CD4-positive, alpha-beta T cell (primary cell): Measurements from ENCODE around the gene RGS18. TPM values are rescaled to one million over a fixed set of nuclear protein-coding genes. Genes with fewer than 3 reads are reported as not detected.

Experiments
- ATAC-seq: fragments of 200-7000 bp; cut with Tn5 transposase; one replicate; pipeline ENCODE4 v1.10.0; 2022; ENCODE audit warnings: mild to moderate bottlenecking; ENCODE audit not compliant: poor library complexity
- CTCF ChIA-PET: fragments of 350-600 bp; sonication (Branson Sonifier 250); formaldehyde crosslinking; loops from one replicate; lab custom pipeline; 2021; ENCODE audit warnings: antibody characterized with exemption, inconsistent platforms; lab: Charles Lee
- POLR2A ChIA-PET: fragments of 350-600 bp; sonication (Branson Sonifier 250); formaldehyde crosslinking; loops from one replicate; lab custom pipeline; 2021; ENCODE audit warnings: antibody characterized with exemption, inconsistent platforms; lab: Charles Lee
- DNase-seq, 14 experiments: peaks; one replicate each; pipeline ENCODE4 v3.0.0-alpha.2; 2013 to 2020; ENCODE audit warnings: mixed read lengths in 2 of 14
- H3K27ac ChIP-seq, 2 donors: one replicate each; pipeline versions ENCODE4 v1.5.1 to v1.7.0; 2013; ENCODE audit warnings: low read length in 2 of 2, low read depth in 1 of 2, mild to moderate bottlenecking in 1 of 2
- H3K27me3 ChIP-seq, 2 experiments: 1 replicate in 1 of 2; 2 replicates in 1 of 2; pipeline versions ENCODE4 v1.6.1 to v1.7.0; 2013; ENCODE audit warnings: low read length in 2 of 2, control low read depth in 1 of 2, mild to moderate bottlenecking in 1 of 2, moderate library complexity in 1 of 2; ENCODE audit not compliant: insufficient read depth in 2 of 2, control insufficient read depth in 1 of 2
- H3K36me3 ChIP-seq: one replicate; pipeline ENCODE4 v1.6.1; 2013; ENCODE audit warnings: low read length, control low read depth; ENCODE audit not compliant: insufficient read depth
- H3K4me1 ChIP-seq: one replicate; pipeline ENCODE4 v1.6.1; 2013; ENCODE audit warnings: low read length, control low read depth; ENCODE audit not compliant: insufficient read depth
- H3K4me3 ChIP-seq: one replicate; pipeline ENCODE4 v1.5.1; 2013; ENCODE audit warnings: mild to moderate bottlenecking, low read length, moderate library complexity
- H3K9me3 ChIP-seq, 2 experiments: 1 replicate in 1 of 2; 2 replicates in 1 of 2; pipeline versions ENCODE4 v1.6.1 to v1.7.0; 2013; ENCODE audit warnings: low read length in 2 of 2, mild to moderate bottlenecking in 2 of 2, control low read depth in 1 of 2, moderate library complexity in 1 of 2; ENCODE audit not compliant: control insufficient read depth in 1 of 2, insufficient read depth in 1 of 2
- H3K27ac Mint-ChIP-seq: one replicate; pipeline ENCODE4 v1.8.0; 2020; ENCODE audit warnings: mixed read lengths
- H3K27me3 Mint-ChIP-seq: one replicate; pipeline ENCODE4 v1.8.0; 2021; ENCODE audit warnings: mixed read lengths
- H3K36me3 Mint-ChIP-seq: one replicate; pipeline ENCODE4 v1.8.0; 2021; ENCODE audit warnings: low read depth, mixed read lengths
- H3K4me1 Mint-ChIP-seq: one replicate; pipeline ENCODE4 v1.8.0; 2021; ENCODE audit warnings: low read depth, mixed read lengths
- H3K4me3 Mint-ChIP-seq: one replicate; pipeline ENCODE4 v1.8.0; 2020; ENCODE audit warnings: mild to moderate bottlenecking, mixed read lengths
- H3K9me3 Mint-ChIP-seq: one replicate; pipeline ENCODE4 v1.8.0; 2020; ENCODE audit warnings: mixed read lengths
- intact Hi-C, 2 experiments: fragments of 100-400 bp; cut with DNase I in 1 of 2; cut with micrococcal nuclease in 1 of 2; formaldehyde crosslinking; loops; one replicate each; pipeline versions ENCODE4 v1.15.1 to v1.9.0; 2023 to 2025; cut with DNase I, micrococcal nuclease
- polyA plus RNA-seq, 2 donors: library from polyadenylated mRNA; unstranded; fragments of 120-200 nt; gene quantifications; one replicate each; pipeline ENCODE4 v1.2.1, GENCODE V29; 2013
- total RNA-seq, 174 experiments: library from RNA in 2 of 174; stranded (reverse) in 2 of 174; gene quantifications; one replicate each; pipeline ENCODE4 v1.2.3 and lab custom pipeline; 2021 to 2026
- TF ChIP-seq, protein P1 (sequence below): fragments of 200-600 bp; IDR thresholded peaks from one replicate; pipeline ENCODE4 v1.8.0; 2022; ENCODE audit warnings: antibody characterized with exemption, mild to moderate bottlenecking

The RGS18 gene
- total RNA-seq (under 1 TPM; 0.22 to 0.95 TPM), total RNA-seq (lab: John Stamatoyannopoulos, UW) (0 to 21.1 (median 1.4) reads per million in 172 experiments)
- polyA plus RNA-seq (2013, experiment 1 of 2) = 12.2 TPM
- 10.9 TPM for polyA plus RNA-seq (2013, experiment 2 of 2)

- Mint-ChIP-seq H3K36me3 (no peaks in the 10 kb centered on the region), H3K4me3 (no peak within 1 kb of the TSS), H3K9me3 (no peaks in the 10 kb centered on the region), H3K27ac (no peak within 1 kb of the TSS), H3K4me1 (no peaks in the 10 kb centered on the region), H3K27me3 (no peaks in the 10 kb centered on the region)
- Histone ChIP-seq H3K36me3 (no peaks in the 10 kb centered on the region), H3K4me3 (peak within 1 kb of the TSS; percentile 24), H3K27ac (no peak within 1 kb of the TSS), H3K9me3 (no peaks in the 10 kb centered on the region), H3K4me1 (no peaks in the 10 kb centered on the region), H3K27me3 (no peaks in the 10 kb centered on the region)
- intact Hi-C loops = no loop called here
- no peak for ATAC-seq
- POLR2A ChIA-PET = no interaction called here
- DNase-seq = peak in 3 of 14 experiments; percentile 31 to 50 (median 48)
- TF ChIP-seq, protein P1, sequence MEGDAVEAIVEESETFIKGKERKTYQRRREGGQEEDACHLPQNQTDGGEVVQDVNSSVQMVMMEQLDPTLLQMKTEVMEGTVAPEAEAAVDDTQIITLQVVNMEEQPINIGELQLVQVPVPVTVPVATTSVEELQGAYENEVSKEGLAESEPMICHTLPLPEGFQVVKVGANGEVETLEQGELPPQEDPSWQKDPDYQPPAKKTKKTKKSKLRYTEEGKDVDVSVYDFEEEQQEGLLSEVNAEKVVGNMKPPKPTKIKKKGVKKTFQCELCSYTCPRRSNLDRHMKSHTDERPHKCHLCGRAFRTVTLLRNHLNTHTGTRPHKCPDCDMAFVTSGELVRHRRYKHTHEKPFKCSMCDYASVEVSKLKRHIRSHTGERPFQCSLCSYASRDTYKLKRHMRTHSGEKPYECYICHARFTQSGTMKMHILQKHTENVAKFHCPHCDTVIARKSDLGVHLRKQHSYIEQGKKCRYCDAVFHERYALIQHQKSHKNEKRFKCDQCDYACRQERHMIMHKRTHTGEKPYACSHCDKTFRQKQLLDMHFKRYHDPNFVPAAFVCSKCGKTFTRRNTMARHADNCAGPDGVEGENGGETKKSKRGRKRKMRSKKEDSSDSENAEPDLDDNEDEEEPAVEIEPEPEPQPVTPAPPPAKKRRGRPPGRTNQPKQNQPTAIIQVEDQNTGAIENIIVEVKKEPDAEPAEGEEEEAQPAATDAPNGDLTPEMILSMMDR = no peak
- CTCF ChIA-PET = no interaction called here
These were observed at the start of gene RGS18 for GRCh38 chr1:192158181-192158580. TSS of gene RGS18 (plus strand) at chr1:192158462. CDS start at chr1:192158638, 176 bp downstream.

DNA sequence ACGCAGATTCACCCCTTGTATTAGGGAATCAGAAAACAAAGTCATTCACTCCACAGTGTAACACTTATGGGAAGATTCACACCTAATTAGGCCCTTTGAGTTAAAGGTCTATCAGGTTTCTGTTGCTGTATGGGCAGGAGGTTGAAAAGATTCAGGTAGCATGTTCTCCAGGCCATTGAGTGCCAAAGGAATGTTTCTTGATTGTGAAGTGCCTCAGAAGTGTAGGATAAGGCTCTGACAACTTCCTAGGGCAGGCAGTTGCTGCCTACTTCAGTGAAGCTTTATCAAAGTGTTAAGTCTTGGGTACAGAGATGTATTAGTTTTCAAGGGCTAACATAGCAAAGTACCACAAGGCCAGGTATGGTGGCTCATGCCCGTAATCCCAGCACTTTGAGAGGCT lies 48.7 kb upstream of the RGS18 start:
- Histone ChIP-seq H3K36me3 (no peaks in the 10 kb centered on the region), H3K27ac (no peak overlapping the region), H3K4me3 (no peak overlapping the region), H3K4me1 (no peaks in the 10 kb centered on the region), H3K9me3 (no peaks in the 10 kb centered on the region), H3K27me3 (no peaks in the 10 kb centered on the region)
- Mint-ChIP-seq H3K27me3 (no peaks in the 10 kb centered on the region), H3K4me3 (no peak overlapping the region), H3K36me3 (no peaks in the 10 kb centered on the region), H3K4me1 (no peaks in the 10 kb centered on the region), H3K9me3 (peaks cover 5% of the 10 kb centered on the region), H3K27ac (no peak overlapping the region)
- POLR2A ChIA-PET = no interaction called here
- ATAC-seq (no peak), DNase-seq (no peak)
- CTCF ChIA-PET = no interaction called here
- TF ChIP-seq, protein P1 = no peak
- intact Hi-C loops = no loop called here

DNA sequence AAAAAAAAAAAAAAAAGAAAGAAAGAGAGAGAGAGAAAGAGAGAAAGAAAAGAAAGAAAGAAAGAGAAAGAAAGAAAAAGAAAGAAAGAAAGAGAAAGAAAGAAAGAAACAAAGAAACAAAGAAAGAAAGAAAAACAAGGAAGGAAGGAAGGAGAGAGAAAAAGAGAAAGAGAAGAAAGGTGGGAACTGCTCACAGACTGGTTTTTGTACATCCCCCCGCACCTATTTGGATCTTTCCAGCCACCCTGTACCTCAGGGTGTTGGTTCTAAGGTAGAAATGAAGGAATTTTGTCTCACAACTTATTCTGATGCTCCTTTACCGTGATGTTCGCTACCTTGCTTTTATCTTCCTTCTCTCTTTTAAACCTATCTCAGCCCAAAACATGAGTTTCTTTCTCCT lies 43.3 kb upstream of the RGS18 start:
- CTCF ChIA-PET = no interaction called here
- no peaks in the 10 kb centered on the region for H3K4me1 ChIP-seq
- Mint-ChIP-seq H3K4me3 (no peak overlapping the region), H3K36me3 (no peaks in the 10 kb centered on the region), H3K4me1 (no peaks in the 10 kb centered on the region), H3K27ac (no peak overlapping the region), H3K27me3 (no peaks in the 10 kb centered on the region), H3K9me3 (peaks cover 5% of the 10 kb centered on the region)
- intact Hi-C loops = no loop called here
- no peak overlapping the region for H3K4me3 ChIP-seq
- ATAC-seq = no peak
- no peaks in the 10 kb centered on the region for H3K27me3 ChIP-seq
- TF ChIP-seq, protein P1 = no peak
- no peak overlapping the region for H3K27ac ChIP-seq
- POLR2A ChIA-PET = no interaction called here
- no peaks in the 10 kb centered on the region for H3K9me3 ChIP-seq
- no peaks in the 10 kb centered on the region for H3K36me3 ChIP-seq
- no peak for DNase-seq
